Thoracic aorta endothelial cell (primary cell): ENCODE results near the gene C1orf174. TPM values are rescaled to one million over a fixed set of nuclear protein-coding genes. Genes with fewer than 3 reads are reported as not detected.

Experiments
- total RNA-seq: library from RNA; depleted of rRNA; stranded (reverse); fragments of >200 nt; gene quantifications from 2 replicates; pipeline ENCODE4 v1.2.3, GENCODE V29; 2012

Gene C1orf174
- 34.7 and 38.2 TPM in 2 replicates for total RNA-seq

GRCh38 chr1:3900150-3900968 lies at the start of gene C1orf174:
Gene C1orf174, minus strand, starts transcription at chr1:3900272. Its CDS starts 86 bp downstream, at chr1:3900186.

DNA sequence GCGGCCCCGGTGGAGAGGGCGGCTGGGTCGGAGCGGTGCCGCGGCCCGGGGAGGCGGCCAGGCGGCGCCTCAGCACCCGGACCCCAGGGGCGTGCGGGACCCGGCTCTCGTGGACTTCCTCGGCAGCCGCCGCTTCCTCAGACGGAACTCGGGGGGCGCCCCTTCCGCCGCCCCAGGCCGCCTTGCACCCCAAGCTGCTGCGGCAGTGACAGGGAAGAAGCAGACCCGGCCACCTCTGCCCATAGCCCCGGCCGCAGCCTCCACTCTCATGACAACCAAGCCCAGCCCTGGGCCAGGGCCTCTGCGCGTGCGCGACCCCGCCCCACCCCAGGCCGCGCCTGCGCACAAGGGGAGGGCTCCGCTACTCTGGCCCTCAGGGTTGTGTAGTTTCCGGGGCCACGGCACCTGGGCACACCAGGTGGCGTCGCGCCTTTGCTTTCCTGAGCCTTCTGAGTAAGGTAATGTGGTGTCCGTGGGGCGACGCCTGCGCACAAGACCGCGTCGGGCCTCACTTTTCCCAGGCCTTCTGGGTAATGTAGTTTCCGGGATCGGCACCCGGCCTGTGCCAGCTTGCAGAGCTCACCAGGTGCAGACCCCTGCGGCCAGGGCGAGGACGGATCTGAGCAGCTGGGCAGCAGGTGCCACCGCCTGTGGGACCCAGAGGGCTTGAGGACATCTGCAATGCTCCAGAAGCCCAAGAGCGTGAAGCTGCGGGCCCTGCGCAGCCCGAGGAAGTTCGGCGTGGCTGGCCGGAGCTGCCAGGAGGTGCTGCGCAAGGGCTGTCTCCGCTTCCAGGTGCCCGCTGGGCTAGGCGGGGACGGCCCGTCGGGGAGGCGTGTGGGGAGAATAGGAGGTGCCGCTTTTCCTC lies 42.9 kb downstream of the C1orf174 start, which contains the start of the genes CEP104 and DFFB:
Gene CEP104 (minus strand): TSS at position 289 of the 868 bp plus-strand sequence. CDS start 4,804 bp downstream, outside the sequence.
Gene DFFB (plus strand): TSS at position 554 of the 868 bp plus-strand sequence. CDS start 128 bp downstream, at position 682.

Other genes starting within 250 kb of the C1orf174 start
- 0.07 and 0.13 TPM in 2 replicates for gene TP73, start 247.8 kb downstream of the C1orf174 start, total RNA-seq
- gene CCDC27, start 147.8 kb downstream of the C1orf174 start, total RNA-seq: not detected in 2 replicates
- 0.66 and 1.7 TPM in 2 replicates for gene SMIM1, start 127.5 kb downstream of the C1orf174 start, total RNA-seq
- 30.1 and 35.0 TPM in 2 replicates for gene LRRC47, start 103.8 kb downstream of the C1orf174 start, total RNA-seq
- gene CEP104, start 43.1 kb downstream of the C1orf174 start, total RNA-seq: 33.6 and 41.5 TPM in 2 replicates
- gene DFFB, start 42.8 kb downstream of the C1orf174 start, total RNA-seq: 8.1 and 12.3 TPM in 2 replicates